ENCODE results near the gene OR52K2.

DNA sequence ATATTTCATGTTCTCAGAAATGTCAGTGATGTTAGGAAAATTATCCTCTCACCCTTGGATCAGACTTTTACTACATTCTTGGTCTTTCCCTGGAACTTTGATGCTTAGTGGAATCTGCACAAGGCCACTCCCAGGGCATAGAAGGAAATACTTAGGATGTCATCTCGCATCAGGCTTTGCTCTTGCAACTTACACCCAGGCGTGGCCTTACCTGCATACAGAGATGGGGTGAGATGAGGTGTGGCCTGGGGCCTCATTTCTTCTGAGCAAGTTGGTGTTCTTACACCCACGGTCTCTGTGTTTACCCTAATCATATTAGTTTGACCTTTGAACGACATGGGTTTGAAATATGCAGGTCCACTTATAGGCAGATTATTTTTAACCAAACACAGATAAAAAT is 19.0 kb upstream of the OR52K2 start:
- TF ChIP-seq, protein P1, sequence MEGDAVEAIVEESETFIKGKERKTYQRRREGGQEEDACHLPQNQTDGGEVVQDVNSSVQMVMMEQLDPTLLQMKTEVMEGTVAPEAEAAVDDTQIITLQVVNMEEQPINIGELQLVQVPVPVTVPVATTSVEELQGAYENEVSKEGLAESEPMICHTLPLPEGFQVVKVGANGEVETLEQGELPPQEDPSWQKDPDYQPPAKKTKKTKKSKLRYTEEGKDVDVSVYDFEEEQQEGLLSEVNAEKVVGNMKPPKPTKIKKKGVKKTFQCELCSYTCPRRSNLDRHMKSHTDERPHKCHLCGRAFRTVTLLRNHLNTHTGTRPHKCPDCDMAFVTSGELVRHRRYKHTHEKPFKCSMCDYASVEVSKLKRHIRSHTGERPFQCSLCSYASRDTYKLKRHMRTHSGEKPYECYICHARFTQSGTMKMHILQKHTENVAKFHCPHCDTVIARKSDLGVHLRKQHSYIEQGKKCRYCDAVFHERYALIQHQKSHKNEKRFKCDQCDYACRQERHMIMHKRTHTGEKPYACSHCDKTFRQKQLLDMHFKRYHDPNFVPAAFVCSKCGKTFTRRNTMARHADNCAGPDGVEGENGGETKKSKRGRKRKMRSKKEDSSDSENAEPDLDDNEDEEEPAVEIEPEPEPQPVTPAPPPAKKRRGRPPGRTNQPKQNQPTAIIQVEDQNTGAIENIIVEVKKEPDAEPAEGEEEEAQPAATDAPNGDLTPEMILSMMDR (IDR thresholded peaks at IDR 0.05; ENCODE audit: poor library complexity, severe bottlenecking), result no peak
- TF ChIP-seq EP300 (conservative IDR thresholded peaks at IDR 0.05; ENCODE audit: poor library complexity, severe bottlenecking) (no peak), RAD21 (conservative IDR thresholded peaks at IDR 0.05) (no peak), POLR2AphosphoS5 (IDR thresholded peaks at IDR 0.05) (no peak)
